GM12801 (cell line): ENCODE measurements around the gene RASGEF1B.

Experiments
- TF ChIP-seq, protein P1 (sequence below): IDR thresholded peaks from one replicate; pipeline ENCODE4 v1.5.1; 2011; ENCODE audit warnings: control low read depth; ENCODE audit not compliant: insufficient read length; ENCODE audit errors: extremely low read depth

Gene RASGEF1B

DNA sequence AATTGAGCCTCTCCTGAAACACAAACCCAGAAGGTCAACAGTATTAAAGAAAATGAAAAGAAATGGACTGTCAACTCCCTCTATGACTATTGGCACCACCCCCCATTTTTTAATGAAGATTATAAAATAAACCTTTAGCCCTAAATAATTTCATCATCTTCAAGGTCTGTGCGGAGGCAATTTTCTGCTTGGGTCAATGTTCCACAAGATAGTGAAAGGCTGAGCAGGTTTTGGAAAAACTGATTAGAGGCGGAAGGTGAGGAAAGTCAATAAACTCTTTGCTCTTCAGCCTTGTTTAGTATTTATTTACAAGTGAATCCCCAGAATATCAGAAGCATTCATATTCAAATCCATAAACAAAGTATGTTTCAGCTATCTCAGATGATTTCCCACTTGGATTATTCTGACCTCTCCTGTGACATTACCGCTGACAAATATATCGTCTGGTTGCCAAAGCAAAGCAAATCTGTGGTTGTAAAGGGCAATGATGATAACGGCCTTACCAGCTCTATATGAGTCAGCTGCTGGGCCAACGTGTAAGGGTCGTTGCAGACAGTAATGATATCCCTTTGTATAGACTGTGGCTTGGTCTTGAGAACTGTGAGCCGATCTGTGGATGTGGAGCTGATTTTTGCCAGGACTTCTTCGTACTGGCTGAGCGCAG lies 24.0 kb downstream of the RASGEF1B start:
- TF ChIP-seq, protein P1, sequence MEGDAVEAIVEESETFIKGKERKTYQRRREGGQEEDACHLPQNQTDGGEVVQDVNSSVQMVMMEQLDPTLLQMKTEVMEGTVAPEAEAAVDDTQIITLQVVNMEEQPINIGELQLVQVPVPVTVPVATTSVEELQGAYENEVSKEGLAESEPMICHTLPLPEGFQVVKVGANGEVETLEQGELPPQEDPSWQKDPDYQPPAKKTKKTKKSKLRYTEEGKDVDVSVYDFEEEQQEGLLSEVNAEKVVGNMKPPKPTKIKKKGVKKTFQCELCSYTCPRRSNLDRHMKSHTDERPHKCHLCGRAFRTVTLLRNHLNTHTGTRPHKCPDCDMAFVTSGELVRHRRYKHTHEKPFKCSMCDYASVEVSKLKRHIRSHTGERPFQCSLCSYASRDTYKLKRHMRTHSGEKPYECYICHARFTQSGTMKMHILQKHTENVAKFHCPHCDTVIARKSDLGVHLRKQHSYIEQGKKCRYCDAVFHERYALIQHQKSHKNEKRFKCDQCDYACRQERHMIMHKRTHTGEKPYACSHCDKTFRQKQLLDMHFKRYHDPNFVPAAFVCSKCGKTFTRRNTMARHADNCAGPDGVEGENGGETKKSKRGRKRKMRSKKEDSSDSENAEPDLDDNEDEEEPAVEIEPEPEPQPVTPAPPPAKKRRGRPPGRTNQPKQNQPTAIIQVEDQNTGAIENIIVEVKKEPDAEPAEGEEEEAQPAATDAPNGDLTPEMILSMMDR = no peak

DNA sequence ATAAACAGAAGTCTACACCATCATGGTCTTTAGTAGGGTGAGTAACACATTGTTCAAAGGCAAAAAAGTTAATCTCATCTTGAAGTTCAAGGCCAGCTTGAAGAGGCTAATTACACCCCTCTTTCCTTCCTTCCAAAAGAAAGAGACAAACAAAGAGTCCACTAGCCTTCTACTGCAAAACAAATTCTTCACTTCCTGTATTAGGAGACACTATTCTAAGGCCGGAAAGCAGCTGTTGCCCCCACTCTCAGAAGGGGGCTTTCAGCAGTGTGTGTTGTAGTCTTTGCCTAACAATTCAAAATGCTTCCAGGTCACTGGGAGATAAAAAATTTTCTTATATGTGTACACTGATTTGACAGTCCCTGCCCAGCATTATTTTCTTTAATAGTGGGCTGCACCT lies 25.1 kb downstream of the RASGEF1B start:
- TF ChIP-seq, protein P1 = no peak

DNA sequence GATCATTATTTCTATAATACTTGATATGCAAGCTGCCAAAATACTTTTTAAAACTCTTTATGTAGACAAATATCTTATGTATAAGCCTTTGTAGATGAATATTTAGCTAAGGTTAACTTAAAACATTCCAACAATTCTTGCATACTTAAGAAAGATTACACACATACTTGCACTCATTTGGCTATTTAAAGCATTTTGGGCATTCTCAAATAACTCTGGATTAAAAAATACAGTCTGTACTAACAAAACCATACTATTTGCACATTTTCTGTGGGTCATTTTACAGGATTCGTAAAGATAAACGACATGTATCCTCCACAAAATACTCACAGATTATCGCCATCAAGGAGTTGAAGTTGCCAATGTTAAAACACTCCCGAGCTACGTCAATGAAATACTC lies 26.5 kb downstream of the RASGEF1B start:
- TF ChIP-seq, protein P1 = no peak

DNA sequence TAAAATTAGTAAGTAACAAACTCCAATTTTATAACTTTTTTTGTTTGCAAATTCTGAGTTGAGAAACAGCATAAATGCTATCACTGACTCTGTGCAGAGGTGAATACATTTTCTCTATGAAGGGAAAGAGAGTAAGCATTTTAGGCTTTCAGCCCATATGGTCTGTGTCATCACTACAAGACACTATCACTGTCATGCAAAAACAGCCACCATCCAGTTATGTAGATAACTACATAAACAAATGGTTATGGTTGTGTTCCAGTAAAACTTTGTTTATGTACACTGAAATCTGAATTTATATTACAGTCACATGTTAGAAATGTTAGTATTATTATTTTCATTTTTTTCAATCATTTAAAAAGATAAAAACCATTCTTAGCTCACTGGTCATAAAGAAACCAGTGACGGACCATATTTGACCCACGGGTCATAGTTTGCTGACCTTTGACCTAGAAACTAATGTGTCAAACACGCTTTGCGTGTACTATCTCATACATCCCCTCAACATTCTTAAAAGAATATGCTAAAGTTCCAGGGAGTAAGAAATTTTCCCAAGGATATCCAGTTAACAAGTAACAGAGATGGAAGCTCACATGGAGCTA lies 29.1 kb downstream of the RASGEF1B start:
- TF ChIP-seq, protein P1 = no peak

DNA sequence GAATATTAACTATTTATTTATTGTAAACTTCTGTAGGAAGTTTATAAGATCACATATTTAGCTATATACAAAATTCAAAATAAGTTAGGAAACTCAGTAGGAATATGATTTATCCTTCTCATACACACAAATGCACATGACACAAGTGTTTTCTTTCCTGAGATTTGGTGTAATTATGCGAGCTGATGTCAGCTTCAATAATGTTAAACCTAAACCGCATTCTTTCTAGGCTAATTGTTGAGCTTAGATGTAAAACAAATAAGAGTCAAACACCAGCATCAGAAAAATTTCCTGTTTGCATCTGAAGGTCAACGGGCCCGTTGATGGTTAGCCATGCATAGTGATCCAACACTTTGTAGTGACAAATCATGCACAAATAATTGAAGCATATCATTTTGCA lies 30.8 kb downstream of the RASGEF1B start:
- TF ChIP-seq, protein P1 = no peak

DNA sequence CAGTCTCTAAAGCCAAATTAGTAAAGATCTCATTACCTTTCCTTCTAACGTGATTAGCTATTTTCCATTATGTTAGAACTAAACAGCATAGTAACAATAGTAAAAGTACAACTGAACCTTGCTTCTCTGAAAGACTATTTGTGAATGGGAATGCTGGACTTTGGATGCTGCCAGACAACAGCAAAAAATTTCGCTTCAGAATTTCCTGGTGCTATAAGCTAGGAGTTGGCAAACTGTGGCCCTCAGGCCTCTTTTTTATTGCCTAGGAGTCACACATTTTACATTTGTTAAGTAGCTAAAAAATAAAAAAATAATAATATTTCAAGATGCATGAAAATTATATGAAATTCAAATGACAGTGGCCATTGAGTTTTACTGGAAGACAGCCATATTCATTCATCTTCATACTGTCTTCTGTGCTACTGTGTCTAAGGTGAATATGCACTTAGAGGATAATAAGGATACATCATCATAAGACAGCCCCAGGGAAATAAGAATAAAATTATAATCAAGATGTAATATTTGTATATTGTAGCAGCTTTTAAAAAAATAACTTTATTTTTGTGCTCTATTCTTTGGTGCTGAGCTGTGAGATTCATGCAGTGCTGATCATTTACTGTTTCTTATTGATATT lies 34.6 kb downstream of the RASGEF1B start:
- TF ChIP-seq, protein P1 = no peak

DNA sequence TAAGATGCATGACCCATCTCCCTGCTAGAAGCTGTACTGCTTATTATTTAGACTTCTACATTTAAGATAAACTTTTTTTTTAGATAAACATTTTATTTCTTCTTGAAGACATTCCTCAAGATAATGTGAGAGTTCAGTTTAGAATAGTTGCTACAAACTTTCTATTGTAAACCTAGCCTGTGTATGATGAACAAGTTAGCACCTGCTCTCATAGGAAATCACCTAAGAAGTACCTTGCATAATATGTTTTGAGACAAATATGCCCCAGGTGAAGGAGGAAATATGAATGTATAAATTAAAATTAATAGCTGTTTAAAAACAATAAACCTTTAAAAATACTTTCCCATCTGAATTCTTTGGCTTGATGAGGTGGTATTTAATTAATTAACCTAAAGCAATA lies 35.6 kb downstream of the RASGEF1B start:
- TF ChIP-seq, protein P1 = no peak
